Stimulated activated CD8-positive, alpha-beta memory T cell treated with anti-CD3 and anti-CD28 coated beads, Interleukin-7, amount 100 ng/mL, for 24 hours (primary cell): ENCODE data around the gene CDC42EP5.

Experiments
- DNase-seq: peaks from one replicate; pipeline ENCODE4 v3.0.0-alpha.2; 2020; ENCODE audit warnings: low read depth

Gene CDC42EP5

DNA sequence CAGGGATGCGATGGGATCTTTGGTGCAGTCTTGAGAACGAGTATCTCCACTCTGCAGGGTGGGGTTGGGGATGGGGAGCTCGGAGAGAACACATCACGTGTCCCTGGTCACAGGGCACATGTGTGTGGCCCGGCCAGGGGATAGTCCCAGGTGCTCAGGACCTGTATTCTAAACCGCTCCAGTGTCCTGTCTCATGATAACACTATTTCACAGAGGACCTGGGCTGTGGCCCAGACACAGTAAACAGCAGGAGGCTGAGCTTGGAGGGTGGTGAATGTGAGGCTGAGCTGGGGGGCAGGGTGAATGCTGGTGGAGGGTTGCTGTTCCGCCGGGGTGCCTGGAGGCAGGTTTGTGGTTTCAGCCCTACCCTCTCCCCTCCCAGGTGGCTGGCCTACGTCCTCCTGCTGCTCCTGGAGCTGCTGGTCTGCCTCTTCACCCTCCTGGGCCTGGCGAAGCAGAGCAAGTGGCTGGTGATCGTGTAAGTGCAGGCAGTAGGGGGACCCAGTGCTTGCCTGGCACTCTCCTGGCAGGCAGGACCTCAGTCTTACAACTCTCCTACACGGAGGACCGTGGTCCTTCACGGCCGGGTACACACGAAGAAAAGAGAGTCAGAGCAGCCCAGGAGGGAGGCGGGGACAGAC lies 46.7 kb downstream of the CDC42EP5 start:
- no peak for DNase-seq

- DNase-seq = no peak
Measured at GRCh38 chr19:54425382-54425723, 47.7 kb downstream of the CDC42EP5 start.

- no peak for DNase-seq
Measured at GRCh38 chr19:54424660-54425381, 48.3 kb downstream of the CDC42EP5 start.

- DNase-seq = no peak
Measured at GRCh38 chr19:54424201-54424600, 48.9 kb downstream of the CDC42EP5 start.

DNA sequence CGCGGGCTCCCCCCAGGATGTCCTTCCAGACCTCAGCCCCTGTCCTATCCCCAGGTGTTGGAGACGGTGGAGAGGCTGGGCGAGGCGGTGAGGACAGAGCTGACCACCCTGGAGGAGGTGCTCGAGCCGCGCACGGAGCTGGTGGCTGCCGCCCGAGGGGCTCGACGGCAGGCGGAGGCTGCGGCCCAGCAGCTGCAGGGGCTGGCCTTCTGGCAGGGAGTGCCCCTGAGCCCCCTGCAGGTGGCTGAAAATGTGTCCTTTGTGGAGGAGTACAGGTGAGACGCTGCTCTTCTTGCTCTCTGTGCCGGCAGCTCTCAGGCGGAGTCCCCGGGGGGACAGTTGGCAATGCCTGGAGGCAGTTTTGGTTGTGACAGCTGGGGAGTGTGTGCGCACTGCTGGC lies 51.0 kb downstream of the CDC42EP5 start:
- DNase-seq = no peak

DNA sequence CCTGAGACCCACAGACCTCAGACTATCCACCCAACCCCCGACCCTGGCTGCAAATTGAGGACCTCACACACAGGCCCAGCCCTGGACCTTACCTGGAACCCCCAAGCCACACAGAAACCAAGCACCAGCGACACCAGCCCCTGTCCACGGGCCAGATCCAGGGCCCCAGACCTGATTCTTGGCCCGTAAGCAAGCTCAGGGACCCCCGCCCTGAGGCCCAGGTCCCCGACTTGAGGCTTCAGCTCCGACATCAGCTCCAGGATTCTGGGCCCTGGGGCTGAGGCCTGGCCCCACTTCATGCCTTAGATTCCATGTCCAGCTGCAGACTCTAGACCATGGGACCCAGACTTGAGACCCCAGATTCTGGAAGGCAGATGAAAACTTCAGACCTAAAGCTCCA lies 51.6 kb downstream of the CDC42EP5 start:
- DNase-seq = no peak

GRCh38 chr19:54421169-54421516 lies 52.0 kb downstream of the CDC42EP5 start:
- DNase-seq = no peak

GRCh38 chr19:54420383-54421168 lies 52.5 kb downstream of the CDC42EP5 start:
- no peak for DNase-seq

GRCh38 chr19:54420068-54420382 lies 53.1 kb downstream of the CDC42EP5 start:
- DNase-seq = no peak

- DNase-seq = no peak
Measured at GRCh38 chr19:54418930-54419800, 53.9 kb downstream of the CDC42EP5 start.

- DNase-seq = no peak
Measured at GRCh38 chr19:54418030-54418929, 54.8 kb downstream of the CDC42EP5 start.

DNA sequence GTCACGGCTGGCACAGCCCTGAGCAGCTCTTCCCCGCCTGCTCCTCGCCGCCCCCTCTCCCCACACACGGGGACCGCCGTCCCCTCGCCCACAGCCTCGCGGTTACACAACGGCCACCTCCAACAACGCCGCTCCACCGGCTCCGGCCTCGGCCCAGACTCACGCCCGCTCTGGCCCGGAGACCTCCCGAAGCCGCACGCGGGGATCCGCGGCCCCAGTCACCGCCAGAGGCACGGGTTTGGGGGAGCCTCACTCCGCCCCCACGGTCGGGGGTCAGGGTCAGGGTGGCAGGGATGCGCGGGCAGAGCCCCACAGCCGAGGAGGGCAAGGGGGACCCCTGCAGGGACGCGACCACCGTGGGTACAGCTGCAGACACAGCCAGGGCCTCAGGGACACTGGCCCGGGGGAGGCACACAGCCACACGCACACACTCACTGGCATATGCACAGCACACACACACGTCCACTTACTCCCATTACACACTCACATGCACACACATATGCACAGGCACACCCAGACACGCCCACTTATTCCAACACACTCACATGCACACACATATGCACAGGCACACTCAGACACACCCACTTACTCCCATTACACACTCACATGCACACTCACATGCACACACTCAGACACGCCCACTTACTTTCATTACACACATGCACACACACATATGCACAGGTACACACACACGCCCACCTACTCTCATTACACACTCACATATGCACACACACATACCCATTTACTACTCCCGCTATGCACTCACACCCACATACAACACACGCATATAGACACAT lies 56.2 kb downstream of the CDC42EP5 start:
- DNase-seq = no peak

GRCh38 chr19:54415901-54416673 lies 57.0 kb downstream of the CDC42EP5 start:
- no peak for DNase-seq

GRCh38 chr19:54415208-54415900 lies 57.7 kb downstream of the CDC42EP5 start, which contains the start of gene TTYH1:
TSS of gene TTYH1 (plus strand) at chr19:54415464. CDS start at chr19:54415553, 89 bp downstream.
- peak; percentile 30 for DNase-seq
